HepG2 (cell line): ENCODE measurements around the gene PPOX. TPM values are rescaled to one million over a fixed set of nuclear protein-coding genes. Genes with fewer than 3 reads are reported as not detected.

Source experiments
- ATRX ChIP-seq: sonication (generic); formaldehyde crosslinking; IDR thresholded peaks from 2 replicates; pipeline ENCODE4 v1.4.0; 2020; ENCODE audit warnings: missing genetic modification reagents, borderline replicate concordance
- BORCS8-MEF2B ChIP-seq: sonication (generic); formaldehyde crosslinking; IDR thresholded peaks from 2 replicates; pipeline ENCODE4 v1.8.0; 2022; ENCODE audit warnings: mild to moderate bottlenecking, missing genetic modification reagents
- JUNB ChIP-seq: sonication (generic); formaldehyde crosslinking; IDR thresholded peaks from 2 replicates; pipeline ENCODE4 v1.8.0; 2022; ENCODE audit warnings: missing genetic modification reagents, mild to moderate bottlenecking, borderline replicate concordance
- RFXANK ChIP-seq: IDR thresholded peaks from 2 replicates; pipeline ENCODE4 v1.6.1; 2016
- THYN1 ChIP-seq: sonication (generic); formaldehyde crosslinking; IDR thresholded peaks from 2 replicates; pipeline ENCODE4 v1.8.1; 2023; ENCODE audit warnings: low read depth, mild to moderate bottlenecking, moderate library complexity, missing genetic modification reagents, borderline replicate concordance
- ZFP36L2 ChIP-seq: sonication (generic); formaldehyde crosslinking; IDR thresholded peaks from 2 replicates; pipeline ENCODE4 v1.4.0; 2020; ENCODE audit warnings: missing genetic modification reagents
- polyA plus RNA-seq, 8 experiments: library from polyadenylated mRNA; depleted of rRNA in 3 of 8; stranded (reverse) in 7 of 8; unstranded in 1 of 8; fragments of >200 nt; fragmentation: Illumina TruSeq in 4 of 8; extraction: Trizol in 4 of 8; gene quantifications; 2 replicates each; pipeline versions ENCODE4 v1.2.1 to v1.2.3, GENCODE V29; 2011 to 2016; ENCODE audit warnings: low read depth in 4 of 8, missing spikeins in 1 of 8, mixed read lengths in 1 of 8; ENCODE audit not compliant: insufficient read depth in 1 of 8
- total RNA-seq, 5 experiments: library from RNA; depleted of rRNA; stranded (reverse); fragments of >200 nt; fragmentation: Illumina TruSeq; extraction: Trizol; gene quantifications; 2 replicates each; pipeline ENCODE4 v1.2.3, GENCODE V29; 2016; ENCODE audit warnings: low read depth in 1 of 5
- TF ChIP-seq, protein P1 (sequence below): sonication (generic); formaldehyde crosslinking; IDR thresholded peaks from 2 replicates; pipeline ENCODE4 v1.4.0; 2020; ENCODE audit warnings: mild to moderate bottlenecking, missing genetic modification reagents
- TF ChIP-seq, protein P2 (sequence below): sonication (generic); formaldehyde crosslinking; IDR thresholded peaks from 2 replicates; pipeline ENCODE4 v1.4.0; 2020; ENCODE audit warnings: mild to moderate bottlenecking, missing genetic modification reagents
- TF ChIP-seq, protein P3 (sequence below): sonication (generic); formaldehyde crosslinking; IDR thresholded peaks from 2 replicates; pipeline ENCODE4 v1.4.0; 2020; ENCODE audit warnings: mild to moderate bottlenecking, missing genetic modification reagents
- TF ChIP-seq, protein P4 (sequence below), 2 experiments: sonication (generic) in 1 of 2; formaldehyde crosslinking in 1 of 2; IDR thresholded peaks; 2 replicates each; pipeline versions ENCODE4 v1.6.1 to v1.9.0; 2014 to 2022; ENCODE audit warnings: antibody characterized with exemption in 1 of 2, borderline replicate concordance in 1 of 2, inconsistent platforms in 1 of 2, low read depth in 1 of 2, missing genetic modification reagents in 1 of 2

The PPOX gene
- total and polyA plus RNA-seq, 2 of the 13 experiments (the other 11 are each of a cell fraction or from before 2014, with no cell fraction given), result 15.5 to 27.7 TPM

DNA sequence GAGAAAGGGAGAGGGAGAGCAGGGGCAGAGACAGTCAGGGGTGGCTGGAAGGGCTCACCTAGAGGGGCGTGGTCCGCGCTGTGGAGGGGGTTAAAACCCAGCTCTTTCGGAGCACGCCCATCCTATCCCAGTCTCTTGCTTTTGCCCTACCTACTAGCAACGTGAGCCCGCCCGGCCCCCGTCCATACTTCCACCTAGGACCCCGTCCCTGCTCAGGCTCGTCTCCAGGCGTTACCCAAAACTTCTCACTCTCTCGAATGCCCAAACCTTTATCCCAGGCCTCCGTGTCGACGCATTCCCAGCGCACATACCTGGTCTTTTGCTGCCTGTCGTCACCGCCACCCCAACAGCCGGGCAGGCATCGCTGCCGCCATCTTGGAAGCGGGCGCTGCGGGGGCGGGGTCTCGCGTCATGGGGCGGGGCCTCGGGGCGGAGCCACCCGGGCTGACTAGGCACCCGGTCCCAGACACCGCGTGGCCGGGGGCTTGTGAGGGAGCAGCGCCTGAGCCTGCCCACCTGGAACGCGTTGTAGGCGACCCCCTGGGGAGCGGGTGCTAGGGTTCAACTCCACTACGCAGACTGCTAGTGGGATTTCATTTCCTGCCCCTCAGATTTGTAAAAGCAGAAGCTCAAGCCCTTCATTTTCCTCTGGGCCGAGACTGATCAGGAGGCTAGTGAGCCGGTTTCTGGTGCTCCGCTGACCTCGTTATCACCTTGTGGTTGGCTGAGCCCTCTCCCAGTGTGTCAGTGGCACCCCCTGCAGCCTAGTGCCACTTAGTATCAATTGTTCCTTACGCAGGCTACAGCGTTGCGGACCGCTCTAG, 11.1 kb downstream of the PPOX start, which contains the start of gene B4GALT3 (continued):
- TF ChIP-seq, protein P1, sequence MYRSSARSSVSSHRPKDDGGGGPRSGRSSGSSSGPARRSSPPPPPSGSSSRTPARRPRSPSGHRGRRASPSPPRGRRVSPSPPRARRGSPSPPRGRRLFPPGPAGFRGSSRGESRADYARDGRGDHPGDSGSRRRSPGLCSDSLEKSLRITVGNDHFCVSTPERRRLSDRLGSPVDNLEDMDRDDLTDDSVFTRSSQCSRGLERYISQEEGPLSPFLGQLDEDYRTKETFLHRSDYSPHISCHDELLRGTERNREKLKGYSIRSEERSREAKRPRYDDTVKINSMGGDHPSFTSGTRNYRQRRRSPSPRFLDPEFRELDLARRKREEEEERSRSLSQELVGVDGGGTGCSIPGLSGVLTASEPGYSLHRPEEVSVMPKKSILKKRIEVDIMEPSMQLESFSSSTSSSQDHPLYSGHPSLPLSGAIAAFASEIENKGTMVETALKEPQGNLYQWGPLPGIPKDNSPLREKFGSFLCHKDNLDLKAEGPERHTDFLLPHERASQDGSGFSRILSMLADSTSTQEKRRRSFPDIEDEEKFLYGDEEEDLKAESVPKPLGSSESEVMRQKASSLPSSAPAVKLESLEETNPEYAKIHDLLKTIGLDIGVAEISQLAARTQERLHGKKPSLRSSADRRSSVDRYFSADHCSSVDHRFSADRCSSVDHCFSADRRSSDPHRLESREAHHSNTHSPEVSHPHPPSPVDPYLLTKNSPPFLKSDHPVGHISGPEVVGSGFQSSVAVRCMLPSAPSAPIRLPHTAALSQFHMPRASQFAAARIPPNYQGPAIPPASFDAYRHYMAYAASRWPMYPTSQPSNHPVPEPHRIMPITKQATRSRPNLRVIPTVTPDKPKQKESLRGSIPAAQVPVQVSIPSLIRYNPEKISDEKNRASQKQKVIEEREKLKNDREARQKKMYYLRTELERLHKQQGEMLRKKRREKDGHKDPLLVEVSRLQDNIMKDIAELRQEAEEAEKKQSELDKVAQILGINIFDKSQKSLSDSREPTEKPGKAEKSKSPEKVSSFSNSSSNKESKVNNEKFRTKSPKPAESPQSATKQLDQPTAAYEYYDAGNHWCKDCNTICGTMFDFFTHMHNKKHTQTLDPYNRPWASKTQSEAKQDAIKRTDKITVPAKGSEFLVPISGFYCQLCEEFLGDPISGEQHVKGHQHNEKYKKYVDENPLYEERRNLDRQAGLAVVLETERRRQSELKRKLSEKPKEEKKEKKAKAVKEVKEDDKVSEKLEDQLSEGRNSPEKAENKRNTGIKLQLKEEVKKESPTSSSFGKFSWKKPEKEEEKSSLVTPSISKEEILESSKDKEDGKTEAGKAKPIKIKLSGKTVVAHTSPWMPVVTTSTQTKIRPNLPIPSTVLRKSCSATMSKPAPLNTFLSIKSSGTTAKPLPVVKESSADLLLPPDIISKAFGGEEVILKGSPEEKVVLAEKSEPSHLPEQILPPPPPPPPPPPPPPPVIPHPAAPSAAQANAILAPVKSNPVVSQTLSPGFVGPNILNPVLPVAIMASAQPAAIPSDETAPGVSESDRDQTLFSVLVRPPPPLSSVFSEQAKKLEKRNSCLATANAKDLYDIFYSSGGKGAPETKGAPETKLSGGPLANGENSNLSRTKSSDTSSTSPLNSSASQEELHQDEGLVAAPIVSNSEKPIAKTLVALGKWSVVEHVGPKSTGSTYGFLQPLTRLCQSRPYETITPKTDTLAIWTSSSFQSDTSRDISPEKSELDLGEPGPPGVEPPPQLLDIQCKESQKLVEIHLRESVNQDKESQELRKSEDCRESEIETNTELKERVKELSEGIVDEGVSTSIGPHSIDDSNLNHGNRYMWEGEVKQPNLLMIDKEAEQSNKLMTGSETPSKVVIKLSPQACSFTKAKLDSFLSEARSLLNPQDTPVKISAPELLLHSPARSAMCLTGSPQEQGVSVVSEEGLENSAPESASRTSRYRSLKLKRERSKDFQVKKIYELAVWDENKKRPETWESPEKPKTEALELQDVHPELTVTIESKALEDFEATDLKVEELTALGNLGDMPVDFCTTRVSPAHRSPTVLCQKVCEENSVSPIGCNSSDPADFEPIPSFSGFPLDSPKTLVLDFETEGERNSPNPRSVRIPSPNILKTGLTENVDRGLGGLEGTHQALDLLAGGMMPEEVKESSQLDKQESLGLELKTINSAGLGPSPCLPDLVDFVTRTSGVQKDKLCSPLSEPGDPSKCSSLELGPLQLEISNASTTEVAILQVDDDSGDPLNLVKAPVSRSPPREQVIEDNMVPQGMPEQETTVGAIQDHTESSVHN (CRISPR knock-in tag), result peak; percentile 45; the same call in 1 of the 2 replicates
- TF ChIP-seq JUNB (CRISPR knock-in tag) (no peak), ZFP36L2 (peak; percentile 71; the same call in 1 of the 2 replicates), RFXANK (CRISPR knock-in tag) (peak; percentile 81), BORCS8-MEF2B (peak; percentile 59), ATRX (CRISPR knock-in tag) (no peak), THYN1 (CRISPR knock-in tag) (0 out of 2 replicates have a peak, but pooled peaks have one; percentile 28)
- TF ChIP-seq, protein P2, sequence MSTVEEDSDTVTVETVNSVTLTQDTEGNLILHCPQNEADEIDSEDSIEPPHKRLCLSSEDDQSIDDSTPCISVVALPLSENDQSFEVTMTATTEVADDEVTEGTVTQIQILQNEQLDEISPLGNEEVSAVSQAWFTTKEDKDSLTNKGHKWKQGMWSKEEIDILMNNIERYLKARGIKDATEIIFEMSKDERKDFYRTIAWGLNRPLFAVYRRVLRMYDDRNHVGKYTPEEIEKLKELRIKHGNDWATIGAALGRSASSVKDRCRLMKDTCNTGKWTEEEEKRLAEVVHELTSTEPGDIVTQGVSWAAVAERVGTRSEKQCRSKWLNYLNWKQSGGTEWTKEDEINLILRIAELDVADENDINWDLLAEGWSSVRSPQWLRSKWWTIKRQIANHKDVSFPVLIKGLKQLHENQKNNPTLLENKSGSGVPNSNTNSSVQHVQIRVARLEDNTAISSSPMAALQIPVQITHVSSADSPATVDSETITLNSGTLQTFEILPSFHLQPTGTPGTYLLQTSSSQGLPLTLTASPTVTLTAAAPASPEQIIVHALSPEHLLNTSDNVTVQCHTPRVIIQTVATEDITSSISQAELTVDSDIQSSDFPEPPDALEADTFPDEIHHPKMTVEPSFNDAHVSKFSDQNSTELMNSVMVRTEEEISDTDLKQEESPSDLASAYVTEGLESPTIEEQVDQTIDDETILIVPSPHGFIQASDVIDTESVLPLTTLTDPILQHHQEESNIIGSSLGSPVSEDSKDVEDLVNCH (CRISPR knock-in tag), result peak; percentile 88; the same call in 1 of the 2 replicates
- TF ChIP-seq, protein P3, sequence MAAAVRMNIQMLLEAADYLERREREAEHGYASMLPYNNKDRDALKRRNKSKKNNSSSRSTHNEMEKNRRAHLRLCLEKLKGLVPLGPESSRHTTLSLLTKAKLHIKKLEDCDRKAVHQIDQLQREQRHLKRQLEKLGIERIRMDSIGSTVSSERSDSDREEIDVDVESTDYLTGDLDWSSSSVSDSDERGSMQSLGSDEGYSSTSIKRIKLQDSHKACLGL (CRISPR knock-in tag), result peak; percentile 96
- TF ChIP-seq, protein P4, sequence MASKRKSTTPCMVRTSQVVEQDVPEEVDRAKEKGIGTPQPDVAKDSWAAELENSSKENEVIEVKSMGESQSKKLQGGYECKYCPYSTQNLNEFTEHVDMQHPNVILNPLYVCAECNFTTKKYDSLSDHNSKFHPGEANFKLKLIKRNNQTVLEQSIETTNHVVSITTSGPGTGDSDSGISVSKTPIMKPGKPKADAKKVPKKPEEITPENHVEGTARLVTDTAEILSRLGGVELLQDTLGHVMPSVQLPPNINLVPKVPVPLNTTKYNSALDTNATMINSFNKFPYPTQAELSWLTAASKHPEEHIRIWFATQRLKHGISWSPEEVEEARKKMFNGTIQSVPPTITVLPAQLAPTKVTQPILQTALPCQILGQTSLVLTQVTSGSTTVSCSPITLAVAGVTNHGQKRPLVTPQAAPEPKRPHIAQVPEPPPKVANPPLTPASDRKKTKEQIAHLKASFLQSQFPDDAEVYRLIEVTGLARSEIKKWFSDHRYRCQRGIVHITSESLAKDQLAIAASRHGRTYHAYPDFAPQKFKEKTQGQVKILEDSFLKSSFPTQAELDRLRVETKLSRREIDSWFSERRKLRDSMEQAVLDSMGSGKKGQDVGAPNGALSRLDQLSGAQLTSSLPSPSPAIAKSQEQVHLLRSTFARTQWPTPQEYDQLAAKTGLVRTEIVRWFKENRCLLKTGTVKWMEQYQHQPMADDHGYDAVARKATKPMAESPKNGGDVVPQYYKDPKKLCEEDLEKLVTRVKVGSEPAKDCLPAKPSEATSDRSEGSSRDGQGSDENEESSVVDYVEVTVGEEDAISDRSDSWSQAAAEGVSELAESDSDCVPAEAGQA (IDR thresholded peaks at IDR 0.05; ENCODE audit: low read depth), result peak; percentile 91
- TF ChIP-seq, protein P4 (CRISPR knock-in tag; IDR thresholded peaks at IDR 0.05; ENCODE audit: borderline replicate concordance), result no peak
